Measurements from ENCODE around the gene ELFN1.

DNA sequence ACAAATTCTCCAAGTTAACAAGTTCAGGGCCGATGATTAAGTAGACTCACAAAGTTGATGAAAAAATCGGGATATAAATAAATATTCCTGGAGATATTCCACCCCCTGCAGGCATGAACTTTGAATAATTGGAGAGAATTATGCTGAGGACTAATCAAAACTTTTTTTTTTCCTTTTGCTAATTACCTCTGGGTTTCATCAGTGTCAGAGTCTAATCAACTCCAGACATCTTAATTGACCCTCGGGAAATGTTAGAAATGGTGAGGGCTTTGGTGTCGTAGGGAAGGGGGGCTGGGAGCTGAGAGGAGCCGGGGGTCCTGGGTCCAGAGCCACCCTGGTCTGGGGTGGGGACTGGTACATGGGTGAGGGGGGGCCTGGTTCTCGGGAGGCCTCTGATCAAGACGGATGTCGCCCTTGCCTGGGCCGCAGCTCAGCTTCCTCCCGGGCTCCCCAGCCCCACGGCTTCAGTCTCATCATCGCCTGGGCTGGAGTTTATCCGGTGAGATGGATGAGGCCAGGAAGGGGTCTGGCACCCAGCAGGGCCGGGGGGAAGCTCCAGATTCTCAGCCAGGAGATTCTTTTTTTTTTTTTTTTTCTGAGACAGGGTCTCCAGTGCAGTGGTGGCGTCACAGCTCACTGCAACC lies 30.4 kb upstream of the ELFN1 start:
- TF ChIP-seq CTCF (IDR thresholded peaks at IDR 0.05) (no peak), POLR2A (IDR thresholded peaks at IDR 0.05) (no peak)

Measured in esophagus squamous epithelium (tissue), 4 donors.